Lung (tissue), 12 donors: ENCODE results near the gene BMP2. TPM values are rescaled to one million over a fixed set of nuclear protein-coding genes. Genes with fewer than 3 reads are reported as not detected.

Experiments
- ATAC-seq: fragments of 200-7000 bp; cut with Tn5 transposase; one replicate; pipeline ENCODE4 v1.9.1; 2020; ENCODE audit warnings: moderate number of reproducible peaks; ENCODE audit not compliant: insufficient read depth, low FRiP score
- DNase-seq, 3 donors: peaks; one replicate each; pipeline ENCODE4 v3.0.0-alpha.2; 2013 to 2017
- H3K27ac ChIP-seq, 2 donors: one replicate each; pipeline ENCODE4 v1.5.1; 2013; ENCODE audit warnings: mild to moderate bottlenecking in 2 of 2, moderate library complexity in 2 of 2, control low read depth in 1 of 2, inconsistent platforms in 1 of 2, low read depth in 1 of 2, low read length in 1 of 2
- H3K27me3 ChIP-seq, 3 donors: one replicate each; pipeline ENCODE4 v1.5.1; 2013; ENCODE audit warnings: low read length in 2 of 3; ENCODE audit not compliant: control insufficient read depth in 3 of 3, insufficient read depth in 3 of 3
- H3K36me3 ChIP-seq, 4 donors: one replicate each; pipeline ENCODE4 v1.5.1; 2013; ENCODE audit warnings: low read length in 4 of 4, mild to moderate bottlenecking in 1 of 4, moderate library complexity in 1 of 4; ENCODE audit not compliant: control insufficient read depth in 4 of 4, insufficient read depth in 4 of 4
- H3K4me1 ChIP-seq, 5 donors: one replicate each; pipeline ENCODE4 v1.5.1; 2013; ENCODE audit warnings: low read length in 5 of 5, mild to moderate bottlenecking in 2 of 5, moderate library complexity in 1 of 5; ENCODE audit not compliant: control insufficient read depth in 5 of 5, insufficient read depth in 5 of 5
- H3K4me3 ChIP-seq: one replicate; pipeline ENCODE4 v1.5.1; 2013; ENCODE audit warnings: mild to moderate bottlenecking, control low read depth, moderate library complexity
- H3K9ac ChIP-seq, 2 donors: one replicate each; pipeline ENCODE4 v1.5.1; 2013; ENCODE audit warnings: low read length in 2 of 2, control low read depth in 1 of 2; ENCODE audit not compliant: insufficient read depth in 1 of 2
- H3K9me3 ChIP-seq, 4 donors: one replicate each; pipeline ENCODE4 v1.5.1; 2013; ENCODE audit warnings: low read length in 3 of 4, mild to moderate bottlenecking in 1 of 4, moderate library complexity in 1 of 4; ENCODE audit not compliant: control insufficient read depth in 4 of 4, insufficient read depth in 3 of 4
- CTCF ChIP-seq: IDR thresholded peaks from 2 replicates; pipeline ENCODE4 v1.5.1; 2012; ENCODE audit warnings: mild to moderate bottlenecking; ENCODE audit errors: control extremely low read depth, extremely low read depth
- WGBS, 2 donors: extraction: QIAGEN DNeasy Blood & Tissue Kit; methylation state at CpG; one replicate each; pipeline ENCODE4 v1.1.7; 2013; 5-methylcytosine and 5-hydroxymethylcytosine counted together
- polyA plus RNA-seq, 2 donors: library from polyadenylated mRNA; stranded (reverse); fragments of 200-250 nt; gene quantifications; one replicate each; pipeline ENCODE4 v1.2.1, GENCODE V29; 2013
- total RNA-seq, 2 donors: library from RNA; depleted of rRNA in 1 of 2; stranded (reverse); fragments of >200 nt in 1 of 2; gene quantifications; one replicate each; pipeline ENCODE4 v1.2.1, GENCODE V29; 2014 to 2021
- donor health status: control.
- donor health status: control.
- donor health status: Bipolar disorder and iron deficiency.
- donor health status: healthy.
- donor health status: DM: yes; HTN: yes; CAD: no.

Gene BMP2
- total and polyA plus RNA-seq, 4 donors = 11.4 to 29.4 (median 21.3) TPM

GRCh38 chr20:6746901-6747609 is 20.4 kb upstream of the BMP2 start:
- DNase-seq (no peak), ATAC-seq (no peak)
- Histone ChIP-seq H3K36me3 (no peaks in the 10 kb centered on the region), H3K27ac (no peak overlapping the region), H3K4me1 (no peaks in the 10 kb centered on the region), H3K9ac (no peak overlapping the region), H3K27me3 (no peaks in the 10 kb centered on the region), H3K9me3 (peaks cover 0 to 2% (median 0%) of the 10 kb centered on the region in 4 donors), H3K4me3 (no peak overlapping the region)
- 64 to 69% methylated on average over 6 of the region's 6 CpGs for WGBS, 2 donors
- TF ChIP-seq CTCF = no peak

DNA sequence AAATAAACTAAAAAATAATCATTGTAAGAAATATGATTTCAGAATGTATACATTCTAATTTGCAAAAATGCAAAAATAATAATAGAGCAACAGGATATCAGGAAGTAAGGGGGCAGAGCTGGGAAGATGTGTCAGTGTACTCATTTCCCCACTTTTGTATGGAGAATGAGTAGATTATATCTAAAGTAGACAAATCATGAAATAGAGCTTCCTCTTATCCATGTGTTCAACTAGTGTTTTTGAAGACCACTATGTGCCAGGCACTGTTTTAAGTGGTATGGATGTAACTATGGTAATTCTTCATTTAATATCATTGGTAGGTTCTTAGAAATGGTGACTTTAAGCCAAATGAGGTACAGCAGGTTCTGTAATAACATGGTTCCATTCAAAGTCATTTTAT is 17.0 kb upstream of the BMP2 start:
- no peak for TF ChIP-seq CTCF
- Histone ChIP-seq H3K36me3 (no peaks in the 10 kb centered on the region), H3K27ac (no peak overlapping the region), H3K4me1 (no peaks in the 10 kb centered on the region), H3K4me3 (no peak overlapping the region), H3K9ac (no peak overlapping the region), H3K9me3 (peaks cover 0 to 3% (median 0%) of the 10 kb centered on the region in 4 donors), H3K27me3 (no peaks in the 10 kb centered on the region)
- no peak for DNase-seq
- no peak for ATAC-seq

GRCh38 chr20:6756693-6757595 is 10.5 kb upstream of the BMP2 start:
- Histone ChIP-seq H3K4me3 (peak overlapping the region; percentile 4), H3K9me3 (peaks cover 0 to 3% (median 0%) of the 10 kb centered on the region in 4 donors), H3K27ac (no peak overlapping the region), H3K36me3 (no peaks in the 10 kb centered on the region), H3K9ac (no peak overlapping the region), H3K4me1 (peaks cover 0 to 8% (median 4%) of the 10 kb centered on the region in 5 donors), H3K27me3 (no peaks in the 10 kb centered on the region)
- no peak for ATAC-seq
- TF ChIP-seq CTCF = no peak
- DNase-seq = peak in 2 of 3 donors; percentile 47 to 70
- WGBS, 2 donors = 21 to 46% methylated on average over 4 of the region's 4 CpGs
